PFSK-1 (cell line): ENCODE measurements around the gene MDFIC.

Experiments used
- FOXP2 ChIP-seq: optimal IDR thresholded peaks from 2 replicates; pipeline ENCODE3; 2011; ENCODE audit warnings: borderline replicate concordance, control low read depth, inconsistent platforms; ENCODE audit not compliant: insufficient read depth; ENCODE audit errors: extremely low read length, extremely low read depth
- POLR2AphosphoS5 ChIP-seq: IDR thresholded peaks from 2 replicates; pipeline ENCODE4 v1.6.1; 2012; ENCODE audit warnings: low read depth, mild to moderate bottlenecking, control low read depth, low read length, moderate library complexity

DNA sequence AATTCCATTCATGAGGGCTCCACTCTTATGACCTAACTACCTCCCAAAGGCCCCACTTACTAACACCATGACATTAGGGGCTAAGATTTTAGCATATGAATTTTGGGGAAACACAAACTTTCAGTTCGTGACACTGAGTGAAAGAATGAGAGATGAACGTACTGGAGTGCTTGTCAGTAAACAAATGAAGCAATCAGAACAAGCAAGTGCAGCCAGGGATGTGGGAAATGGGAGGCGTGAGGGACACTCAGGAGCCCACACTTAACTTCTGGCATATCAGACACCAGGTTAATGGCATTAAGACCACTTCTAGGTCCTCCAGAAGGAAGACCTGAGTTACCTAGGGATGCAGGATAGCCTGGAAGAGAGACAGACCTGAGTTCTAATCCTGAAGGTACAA lies 2.3 kb upstream of the MDFIC start:
- TF ChIP-seq POLR2AphosphoS5 (no peak), FOXP2 (no peak)
